K562 (cell line): ENCODE results near the gene MPI. TPM values are rescaled to one million over a fixed set of nuclear protein-coding genes. Genes with fewer than 3 reads are reported as not detected.

Source experiments
- ATAC-seq: fragments of 200-7000 bp; cut with Tn5 transposase; 3 replicates; pipeline ENCODE4 v1.9.1; 2020; ENCODE audit warnings: moderate library complexity
- BruUV-seq: library from RNA; stranded (reverse); fragments of 400-500 nt; replicated peaks from 2 replicates; lab custom pipeline; 2021; lab: Mats Ljungman, UMichigan
- CTCF ChIA-PET: fragments of 300-600 bp; formaldehyde crosslinking; extraction: SDS; loops from one replicate; lab custom pipeline; 2021; ENCODE audit warnings: low intra/inter-chr PET ratio; lab: Yijun Ruan, JAX
- POLR2A ChIA-PET: fragments of 300-600, 350-650 bp; sonication (Branson Sonifier 250); formaldehyde crosslinking; extraction: SDS; loops from one replicate; lab custom pipeline; 2021; ENCODE audit warnings: antibody characterized with exemption, inconsistent platforms; lab: Yijun Ruan, JAX
- DNase-seq, 4 experiments: peaks; one replicate each; pipeline versions ENCODE4 v3.0.0 to v3.0.0-alpha.2; 2011 to 2018; ENCODE audit warnings: low spot score in 3 of 4, mixed read lengths in 3 of 4; ENCODE audit errors: extremely low read depth in 1 of 4
- FAIRE-seq: peaks from 2 replicates; lab custom pipeline; 2011; peaks lifted over from hg19 to GRCh38; lab: Jason Lieb, UNC
- H2AFZ ChIP-seq: 2 replicates; pipeline ENCODE4 v1.6.0; 2011; ENCODE audit warnings: low read depth, low read length, control low read depth, inconsistent platforms
- H3K27ac ChIP-seq: fragments of 200-600 bp; 3 replicates; pipeline ENCODE4 v1.8.0; 2011; ENCODE audit warnings: low read depth, mild to moderate bottlenecking, control low read depth, inconsistent platforms, low read length, moderate library complexity, mixed read lengths; ENCODE audit errors: extremely low read depth
- H3K27me3 ChIP-seq, 2 experiments: fragments of 300-600 bp in 1 of 2; 2 replicates in 1 of 2; 3 replicates in 1 of 2; pipeline versions ENCODE4 v1.6.0 to v1.8.0; 2011; ENCODE audit warnings: inconsistent platforms in 2 of 2, low read length in 2 of 2, mild to moderate bottlenecking in 1 of 2, mixed read lengths in 1 of 2, moderate library complexity in 1 of 2; ENCODE audit not compliant: control insufficient read depth in 2 of 2, insufficient read depth in 2 of 2
- H3K36me3 ChIP-seq: fragments of 300-600 bp; 3 replicates; pipeline ENCODE4 v1.8.0; 2011; ENCODE audit warnings: mild to moderate bottlenecking, low read length, inconsistent platforms; ENCODE audit not compliant: control insufficient read depth, insufficient read depth
- H3K4me1 ChIP-seq, 2 experiments: fragments of 200-600 bp in 1 of 2; replicated peaks in 1 of 2; 2 replicates in 1 of 2; 3 replicates in 1 of 2; pipeline versions ENCODE4 v1.5.1 to v1.8.0; 2011; ENCODE audit warnings: inconsistent platforms in 2 of 2, low read length in 2 of 2, mild to moderate bottlenecking in 1 of 2, mixed read lengths in 1 of 2, moderate library complexity in 1 of 2; ENCODE audit not compliant: control insufficient read depth in 2 of 2, insufficient read depth in 2 of 2
- H3K4me2 ChIP-seq: 2 replicates; pipeline ENCODE4 v1.6.1; 2011; ENCODE audit warnings: low read length, control low read depth, inconsistent platforms, mixed read lengths; ENCODE audit not compliant: insufficient read depth
- H3K4me3 ChIP-seq: fragments of 200-600 bp; sonication (generic), shearing (Covaris generic); 2 replicates; pipeline ENCODE4 v1.5.1; 2016; ENCODE audit warnings: control low read depth, inconsistent platforms
- H3K79me2 ChIP-seq: fragments of 200-600 bp; 3 replicates; pipeline ENCODE4 v1.8.0; 2011; ENCODE audit warnings: low read length, inconsistent platforms; ENCODE audit not compliant: control insufficient read depth, insufficient read depth
- H3K9ac ChIP-seq, 2 experiments: 2 replicates each; pipeline versions ENCODE4 v1.6.0 to v1.6.1; 2011; ENCODE audit warnings: low read depth in 2 of 2, low read length in 2 of 2, control low read depth in 1 of 2, inconsistent platforms in 1 of 2, mild to moderate bottlenecking in 1 of 2, mixed read lengths in 1 of 2; ENCODE audit not compliant: insufficient read depth in 1 of 2
- H3K9me1 ChIP-seq: one replicate; pipeline ENCODE4 v1.6.0; 2011; ENCODE audit warnings: inconsistent platforms, mild to moderate bottlenecking, low read length, moderate library complexity; ENCODE audit not compliant: control insufficient read depth, insufficient read depth
- H3K9me3 ChIP-seq: replicated peaks from 2 replicates; pipeline ENCODE4 v1.5.1; 2011; ENCODE audit warnings: low read depth, low read length, inconsistent platforms; ENCODE audit not compliant: control insufficient read depth, insufficient read depth
- H4K20me1 ChIP-seq: replicated peaks from 2 replicates; pipeline ENCODE4 v1.6.1; 2011; ENCODE audit warnings: low read length, inconsistent platforms, mixed read lengths; ENCODE audit not compliant: control insufficient read depth, insufficient read depth
- ARID1B ChIP-seq: fragments of 450-650 bp; IDR thresholded peaks from 2 replicates; pipeline ENCODE4 v1.6.1; 2016; ENCODE audit warnings: antibody characterized with exemption, mild to moderate bottlenecking, inconsistent platforms
- ERF ChIP-seq: fragments of 450-650 bp; formaldehyde crosslinking; IDR thresholded peaks from 2 replicates; pipeline ENCODE4 v1.4.0; 2020; ENCODE audit warnings: mild to moderate bottlenecking, mixed read lengths
- RB1 ChIP-seq: fragments of 450-650 bp; IDR thresholded peaks from 2 replicates; pipeline ENCODE4 v1.6.1; 2017; ENCODE audit warnings: low read depth, mild to moderate bottlenecking
- USF1 ChIP-seq: sonication (generic); formaldehyde crosslinking; IDR thresholded peaks from 2 replicates; pipeline ENCODE4 v1.9.0; 2022; ENCODE audit warnings: mild to moderate bottlenecking, missing genetic modification reagents
- ZBTB26 ChIP-seq: fragments of 450-650 bp; formaldehyde crosslinking; IDR thresholded peaks from 2 replicates; pipeline ENCODE4 v1.4.0; 2022; ENCODE audit warnings: missing genetic modification characterization
- ZNF146 ChIP-seq: IDR thresholded peaks from one replicate; pipeline ENCODE4 v1.6.1; 2018; ENCODE audit warnings: missing compliant biosample characterization; ENCODE audit not compliant: unreplicated experiment
- WGBS: fragments of 100-300 bp; shearing (Covaris generic); methylation state at CpG from one replicate; pipeline ENCODE4 v1.1.6; 2016; ENCODE audit warnings: low coverage, mixed read lengths; ENCODE audit not compliant: insufficient coverage; ENCODE audit errors: missing lambda C conversion rate; 5-methylcytosine and 5-hydroxymethylcytosine counted together
- in situ Hi-C: fragments of 300-500 bp; cut with MboI; formaldehyde crosslinking; loops from 4 replicates; pipeline ENCODE4 v1.15.0; 2018; ENCODE audit warnings: inconsistent platforms, mixed read lengths
- intact Hi-C: fragments of 100-400 bp; cut with micrococcal nuclease; formaldehyde crosslinking; loops from 2 replicates; pipeline ENCODE4 v1.14.2; 2022
- polyA plus RNA-seq, 8 experiments: library from polyadenylated mRNA; depleted of rRNA in 4 of 8; stranded (reverse) in 5 of 8; unstranded in 3 of 8; fragments of >200 nt; fragmentation: Nextera tagmentation in 2 of 8; fragmentation: Illumina TruSeq in 1 of 8; extraction: Ambion mirVana in 2 of 8; extraction: Trizol in 1 of 8; gene quantifications; 2 replicates each; pipeline versions ENCODE4 v1.2.1 to v1.2.3, GENCODE V29; 2011 to 2014; ENCODE audit warnings: inconsistent platforms in 1 of 8, missing spikeins in 1 of 8
- total RNA-seq, 7 experiments: library from RNA; depleted of rRNA in 6 of 7; stranded (reverse); fragments of >200 nt in 6 of 7; fragmentation: Illumina TruSeq in 2 of 7; extraction: Trizol in 2 of 7; gene quantifications; 2 replicates each; pipeline versions ENCODE4 v1.2.1 to v1.2.3, GENCODE V29; 2011 to 2021; ENCODE audit warnings: low replicate concordance in 1 of 7
- TF ChIP-seq, protein P1 (sequence below): IDR thresholded peaks from 2 replicates; pipeline ENCODE4 v1.6.1; 2011; ENCODE audit not compliant: insufficient read length; ENCODE audit errors: extremely low read depth
- TF ChIP-seq, protein P2 (sequence below): sonication (generic); IDR thresholded peaks from 2 replicates; pipeline ENCODE4 v1.6.1; 2016

Gene MPI
- total and polyA plus RNA-seq, 9 of the 15 experiments (the other 6 are each of a cell fraction or from before 2014, with no cell fraction given): 30.7 to 105 (median 40.5) TPM

- FAIRE-seq: no peak
- POLR2A ChIA-PET: interaction anchor here (0.9 to 1.3 kb wide), 2 partner anchors 9 to 13 kb away, joined by 4 read pairs; partner anchors contain the start of gene FAM219B
- peaks cover 16 to 25% of the 10 kb centered on the region in 2 experiments; a peak in 4 of 5 replicates for H3K4me1 ChIP-seq
Observed at GRCh38 chr15:74892931-74893330, 3.1 kb downstream of the MPI start.

GRCh38 chr15:74893627-74894026 is 3.8 kb downstream of the MPI start:
- no peak overlapping the region for H3K9ac ChIP-seq
- no peak for TF ChIP-seq RB1
- TF ChIP-seq, protein P1, sequence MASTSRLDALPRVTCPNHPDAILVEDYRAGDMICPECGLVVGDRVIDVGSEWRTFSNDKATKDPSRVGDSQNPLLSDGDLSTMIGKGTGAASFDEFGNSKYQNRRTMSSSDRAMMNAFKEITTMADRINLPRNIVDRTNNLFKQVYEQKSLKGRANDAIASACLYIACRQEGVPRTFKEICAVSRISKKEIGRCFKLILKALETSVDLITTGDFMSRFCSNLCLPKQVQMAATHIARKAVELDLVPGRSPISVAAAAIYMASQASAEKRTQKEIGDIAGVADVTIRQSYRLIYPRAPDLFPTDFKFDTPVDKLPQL: no peak
- no peak for TF ChIP-seq ZBTB26
- no peak for TF ChIP-seq ARID1B
- TF ChIP-seq ZNF146: no peak
- TF ChIP-seq, protein P2, sequence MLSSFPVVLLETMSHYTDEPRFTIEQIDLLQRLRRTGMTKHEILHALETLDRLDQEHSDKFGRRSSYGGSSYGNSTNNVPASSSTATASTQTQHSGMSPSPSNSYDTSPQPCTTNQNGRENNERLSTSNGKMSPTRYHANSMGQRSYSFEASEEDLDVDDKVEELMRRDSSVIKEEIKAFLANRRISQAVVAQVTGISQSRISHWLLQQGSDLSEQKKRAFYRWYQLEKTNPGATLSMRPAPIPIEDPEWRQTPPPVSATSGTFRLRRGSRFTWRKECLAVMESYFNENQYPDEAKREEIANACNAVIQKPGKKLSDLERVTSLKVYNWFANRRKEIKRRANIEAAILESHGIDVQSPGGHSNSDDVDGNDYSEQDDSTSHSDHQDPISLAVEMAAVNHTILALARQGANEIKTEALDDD: no peak
- ATAC-seq (no peak), DNase-seq (no peak), FAIRE-seq (no peak)
- H3K9me1 ChIP-seq: peaks cover 4% of the 10 kb centered on the region
- H3K79me2 ChIP-seq: peaks cover 24% of the 10 kb centered on the region
- 51% methylated on average over 3 of the region's 3 CpGs for WGBS
- H4K20me1 ChIP-seq: no peaks in the 10 kb centered on the region; the same call in 1 of the 2 replicates
- no peak overlapping the region for H3K4me2 ChIP-seq
- ChIA-PET CTCF (no interaction called here), POLR2A (interaction anchor here (0.6 to 2.8 kb wide), 4 partner anchors 9 to 40 kb away, joined by 4 to 10 read pairs (median 4); partner anchors contain the start of gene FAM219B)
- H3K9me3 ChIP-seq: no peaks in the 10 kb centered on the region
- H3K27me3 ChIP-seq: no peaks in the 10 kb centered on the region
- intact Hi-C loops: loop anchor here (5.0 kb wide), 1 partner anchor 51 kb away; the partner anchor contains the start of gene ULK3
- H3K36me3 ChIP-seq: peaks cover 54% of the 10 kb centered on the region; the same call in 2 of the 3 replicates
- H3K27ac ChIP-seq: no peak overlapping the region
- no peak overlapping the region for H2AFZ ChIP-seq
- H3K4me1 ChIP-seq: peaks cover 13 to 19% of the 10 kb centered on the region in 2 experiments; a peak in 4 of 5 replicates
- in situ Hi-C loops: no loop called here
- H3K4me3 ChIP-seq: no peak overlapping the region
- BruUV-seq: no TSS peak

More at GRCh38 chr15:74892931-74893330, 3.1 kb downstream of the MPI start:
- Histone ChIP-seq H2AFZ (no peak overlapping the region), H3K9me3 (no peaks in the 10 kb centered on the region), H3K36me3 (peaks cover 51% of the 10 kb centered on the region; the same call in 2 of the 3 replicates), H3K9me1 (peaks cover 4% of the 10 kb centered on the region), H4K20me1 (no peaks in the 10 kb centered on the region; the same call in 1 of the 2 replicates), H3K27me3 (no peaks in the 10 kb centered on the region), H3K4me3 (no peak overlapping the region), H3K27ac (no peak overlapping the region), H3K79me2 (peaks cover 24% of the 10 kb centered on the region), H3K9ac (no peak overlapping the region), H3K4me2 (no peak overlapping the region)
- intact Hi-C loops (loop anchor here (5.0 kb wide), 1 partner anchor 51 kb away; the partner anchor contains the start of gene ULK3), in situ Hi-C loops (no loop called here)
- CTCF ChIA-PET: no interaction called here
- no peak for DNase-seq
- 0 out of 2 replicates have a peak, but pooled peaks have one; percentile 20 for TF ChIP-seq USF1 (CRISPR knock-in tag)
- TF ChIP-seq ERF (CRISPR knock-in tag): no peak
- no TSS peak for BruUV-seq
- ATAC-seq: no peak
- WGBS: 85% methylated on average over 2 of the region's 2 CpGs
